Measurements from ENCODE around the gene RSPH9.
"Not testable (repeated sequence)": the region's sequence is repeated elsewhere in the genome, so short reads cannot be mapped to it uniquely, and the experiment has no call there.

Gene RSPH9

GRCh38 chr6:43623880-43624785, 20.7 kb upstream of the RSPH9 start:
- H3K4me3 ChIP-seq (ENCODE audit: low read length): no peak overlapping the region
- TF ChIP-seq ZNF274 (IDR thresholded peaks at IDR 0.05; ENCODE audit: low read depth, low read length): no peak

DNA sequence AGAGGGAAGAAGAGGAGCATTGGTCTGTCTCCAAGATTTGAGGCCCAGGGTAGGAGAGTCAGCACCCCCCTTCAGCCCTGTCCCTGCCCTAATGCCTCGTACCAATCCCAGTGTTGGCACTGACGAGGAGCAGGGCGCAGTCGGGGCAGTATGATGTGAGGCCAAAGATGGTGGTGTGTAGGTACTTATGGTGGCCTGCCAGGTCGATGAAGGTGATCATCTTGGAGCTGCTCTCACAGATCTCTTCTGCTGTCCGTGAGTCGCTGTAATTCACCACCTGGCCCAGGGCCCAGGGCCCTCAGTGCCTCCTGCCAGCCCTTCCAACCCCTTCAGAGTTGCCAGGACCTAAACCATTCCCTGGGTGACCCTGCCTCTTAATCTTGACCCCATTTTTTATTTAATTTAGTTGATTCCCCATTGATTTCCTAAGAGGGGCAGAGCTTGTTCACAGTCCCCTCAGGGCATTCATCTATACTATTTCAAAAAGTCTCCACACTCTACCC, 20.0 kb upstream of the RSPH9 start:
- no peak for TF ChIP-seq ZNF274 (IDR thresholded peaks at IDR 0.05; ENCODE audit: low read depth, low read length)
- H3K4me3 ChIP-seq (ENCODE audit: low read length): no peak overlapping the region

- no peak for TF ChIP-seq ZNF274 (IDR thresholded peaks at IDR 0.05; ENCODE audit: low read depth, low read length)
- no peak overlapping the region for H3K4me3 ChIP-seq (ENCODE audit: low read length)
These were observed 19.3 kb upstream of the RSPH9 start for GRCh38 chr6:43625393-43625992.

DNA sequence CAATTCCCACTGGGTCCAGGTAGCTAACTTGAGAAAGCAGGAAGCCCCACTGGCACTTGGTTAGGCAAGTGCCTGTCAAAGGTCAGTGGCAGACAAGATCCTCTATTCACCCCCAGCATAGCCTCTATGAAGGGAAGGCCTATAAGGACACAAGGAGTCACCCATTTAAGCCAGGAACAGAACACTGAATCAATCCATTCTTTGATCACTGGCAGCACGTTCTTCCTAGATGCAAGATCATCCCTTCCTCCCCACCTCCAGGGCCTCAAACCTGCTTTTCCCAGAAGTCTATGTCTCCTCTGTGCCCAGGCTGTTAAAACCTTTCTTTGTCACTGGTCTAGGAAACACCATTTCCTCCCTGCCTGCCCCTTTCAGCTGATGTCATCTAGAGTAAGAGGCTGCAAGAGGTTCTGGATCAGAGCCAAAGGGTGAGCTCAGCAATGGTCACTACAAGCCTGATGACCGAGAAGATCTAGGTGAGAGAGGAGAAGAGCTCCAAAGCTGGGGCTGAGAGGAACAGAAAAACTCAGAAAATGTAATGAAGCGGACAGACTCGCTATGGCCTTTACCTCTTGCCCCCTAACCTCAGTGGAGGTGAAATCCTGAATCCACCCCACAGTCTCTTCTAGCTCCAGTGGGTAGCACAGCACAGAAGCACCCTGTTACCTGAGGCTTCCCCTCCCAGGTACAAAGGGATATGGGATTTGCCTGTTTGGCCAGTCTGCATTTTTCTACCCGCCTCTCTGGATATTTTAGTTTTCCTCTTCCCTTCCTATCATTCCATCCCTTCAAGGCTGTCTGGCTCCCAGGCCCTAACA, 17.6 kb upstream of the RSPH9 start:
- no peak for TF ChIP-seq ZNF274 (IDR thresholded peaks at IDR 0.05; ENCODE audit: low read depth, low read length)

DNA sequence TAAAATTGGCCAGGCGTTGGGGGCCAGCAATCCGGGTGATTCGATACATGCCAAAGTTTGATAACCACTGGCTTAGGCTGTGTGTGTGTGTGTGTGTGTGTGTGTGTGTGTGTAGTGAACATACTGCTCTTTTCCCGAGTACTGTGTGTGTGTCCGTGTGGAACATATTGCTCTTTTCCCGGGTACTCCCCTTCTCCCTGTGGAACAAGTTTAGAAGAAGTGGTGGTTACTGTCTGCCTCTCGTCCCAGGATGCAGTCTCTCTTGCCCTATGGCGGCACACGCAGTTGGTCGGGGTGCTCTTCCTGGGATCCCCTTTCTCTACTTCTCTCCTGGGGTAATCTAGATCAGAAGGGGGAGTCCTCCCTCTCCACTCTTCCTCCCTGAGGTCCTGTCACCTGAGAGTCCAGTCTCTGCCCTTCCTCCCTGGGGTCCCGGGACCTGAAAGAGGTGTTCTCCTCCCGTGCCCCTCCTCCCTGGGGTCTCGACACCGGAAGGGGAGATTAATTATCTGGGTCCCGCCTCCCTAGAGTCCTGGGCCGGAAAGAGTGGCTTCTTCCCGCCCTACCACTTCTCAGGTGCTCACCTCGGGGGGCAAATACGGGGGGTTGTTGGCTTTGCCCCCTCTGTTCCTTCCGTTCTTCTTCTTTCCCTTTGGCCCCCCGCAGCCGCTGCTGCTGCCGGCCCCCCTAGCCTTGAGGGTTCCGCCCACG, 16.3 kb upstream of the RSPH9 start:
- no peak for TF ChIP-seq ZNF274 (IDR thresholded peaks at IDR 0.05; ENCODE audit: low read depth, low read length)
- H3K4me3 ChIP-seq (ENCODE audit: low read length): peak overlapping the region; percentile 60

More for the DNA sequence above, 17.6 kb upstream of the RSPH9 start:
- no peak overlapping the region; the same call in 1 of the 2 replicates for H3K4me3 ChIP-seq (ENCODE audit: low read length)

- H3K4me3 ChIP-seq (ENCODE audit: low read length): peak within 1 kb of the TSS; percentile 65
- no peak for TF ChIP-seq ZNF274 (IDR thresholded peaks at IDR 0.05; ENCODE audit: low read depth, low read length)
These were observed 15.7 kb upstream of the RSPH9 start, which contains the start of gene GTPBP2 for GRCh38 chr6:43629104-43629504. GTPBP2 (minus strand) TSS chr6:43629264; CDS start chr6:43629162, 102 bp downstream.

- no peak for TF ChIP-seq ZNF274 (IDR thresholded peaks at IDR 0.05; ENCODE audit: low read depth, low read length)
- peak overlapping the region; percentile 65 for H3K4me3 ChIP-seq (ENCODE audit: low read length)
These were observed 15.1 kb upstream of the RSPH9 start for GRCh38 chr6:43629505-43630300.

- H3K4me3 ChIP-seq (ENCODE audit: low read length): no peak overlapping the region
These were observed 13.7 kb upstream of the RSPH9 start for GRCh38 chr6:43630980-43631619.

DNA sequence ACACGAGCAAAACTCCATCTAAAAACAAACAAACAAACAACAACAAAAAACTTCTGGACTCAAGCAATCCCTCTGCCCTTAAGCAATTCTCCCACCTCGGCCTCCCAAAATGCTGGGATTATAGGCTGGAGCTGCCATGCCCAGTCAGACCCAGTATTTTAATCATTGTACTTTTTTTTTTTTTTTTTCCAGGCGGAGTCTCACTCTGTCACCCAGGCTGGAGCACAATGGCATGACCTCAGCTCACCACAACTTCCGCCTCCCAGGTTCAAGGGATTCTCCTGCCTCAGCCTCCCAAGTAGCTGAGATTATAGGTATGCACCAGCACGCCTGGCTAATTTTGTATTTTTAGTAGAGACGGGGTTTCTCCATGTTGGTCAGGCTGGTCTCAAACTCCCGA, 11.8 kb upstream of the RSPH9 start:
- not testable (repeated sequence) for H3K4me3 ChIP-seq (ENCODE audit: low read length)

More at GRCh38 chr6:43630980-43631619, 13.7 kb upstream of the RSPH9 start:
- no peak for TF ChIP-seq ZNF274 (IDR thresholded peaks at IDR 0.05; ENCODE audit: low read depth, low read length)

DNA sequence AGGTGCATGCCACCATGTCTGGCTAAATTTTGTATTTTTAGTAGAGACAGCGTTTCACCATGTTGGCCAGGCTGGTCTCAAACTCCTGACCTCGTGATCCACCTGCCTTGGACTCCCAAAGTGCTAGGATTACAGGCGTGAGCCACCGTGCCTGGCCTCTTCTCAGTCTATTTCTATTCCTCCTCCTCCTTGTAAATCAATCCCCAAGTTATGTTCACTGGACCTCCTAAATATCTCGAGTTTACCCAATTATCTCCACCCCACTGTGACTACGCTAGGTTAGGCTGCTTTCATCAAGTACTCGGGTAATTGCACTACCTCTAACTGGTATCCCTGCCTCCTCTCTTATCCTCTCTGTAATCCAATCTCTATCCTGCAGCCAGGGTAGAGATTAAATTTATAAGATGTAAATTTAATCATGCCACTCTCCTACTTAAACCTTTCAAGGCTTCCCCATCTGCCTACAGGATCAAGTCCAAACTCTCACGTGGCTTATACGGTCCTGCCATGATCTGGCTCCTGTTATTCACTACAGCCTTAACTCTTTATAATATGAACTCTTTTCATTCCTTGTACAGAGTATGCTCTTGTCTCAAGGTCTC, 10.0 kb upstream of the RSPH9 start:
- no peak overlapping the region for H3K4me3 ChIP-seq (ENCODE audit: low read length)
- TF ChIP-seq ZNF274 (IDR thresholded peaks at IDR 0.05; ENCODE audit: low read depth, low read length): no peak

- H3K4me3 ChIP-seq (ENCODE audit: low read length): peak within 1 kb of the TSS; percentile 87
- no peak for TF ChIP-seq ZNF274 (IDR thresholded peaks at IDR 0.05; ENCODE audit: low read depth, low read length)
These were observed 9.2 kb upstream of the RSPH9 start, which contains the start of gene MAD2L1BP for GRCh38 chr6:43635387-43636307. MAD2L1BP (plus strand) TSS chr6:43635840; CDS start chr6:43635876, 36 bp downstream.
